ENCODE results near the gene MRPS11. TPM values are rescaled to one million over a fixed set of nuclear protein-coding genes. Genes with fewer than 3 reads are reported as not detected.
"Not testable (repeated sequence)": the region's sequence is repeated elsewhere in the genome, so short reads cannot be mapped to it uniquely, and the experiment has no call there.

The MRPS11 gene
- polyA plus RNA-seq, 1 donor = 42.7 TPM

GRCh38 chr15:88456733-88457132, 10.8 kb upstream of the MRPS11 start:
- no peak for DNase-seq

- DNase-seq = no peak
These were observed 3.5 kb upstream of the MRPS11 start for GRCh38 chr15:88463870-88464532.

- no peak for DNase-seq
These were observed 1.8 kb upstream of the MRPS11 start for GRCh38 chr15:88465633-88466224.

GRCh38 chr15:88467935-88468528, 524 bp downstream of the MRPS11 start:
- DNase-seq = no peak

GRCh38 chr15:88468721-88469120, 1.2 kb downstream of the MRPS11 start:
- DNase-seq = not testable (repeated sequence)

- DNase-seq = no peak
These were observed 1.8 kb downstream of the MRPS11 start for GRCh38 chr15:88469321-88469720.

- no peak for DNase-seq
These were observed 3.3 kb downstream of the MRPS11 start for GRCh38 chr15:88470625-88471372.

- no peak for DNase-seq
These were observed 4.7 kb downstream of the MRPS11 start for GRCh38 chr15:88472225-88472624.

- not testable (repeated sequence) for DNase-seq
These were observed 6.3 kb downstream of the MRPS11 start for GRCh38 chr15:88473661-88474293.

- DNase-seq = no peak
These were observed 9.1 kb downstream of the MRPS11 start for GRCh38 chr15:88476635-88477060.

- no peak for DNase-seq
These were observed 9.6 kb downstream of the MRPS11 start for GRCh38 chr15:88477126-88477525.

- no peak for DNase-seq
These were observed 10.4 kb downstream of the MRPS11 start for GRCh38 chr15:88477904-88478303.

GRCh38 chr15:88479169-88479568, 11.7 kb downstream of the MRPS11 start:
- no peak for DNase-seq

GRCh38 chr15:88480981-88481380, 13.5 kb downstream of the MRPS11 start:
- no peak for DNase-seq

- DNase-seq = no peak
These were observed 14.8 kb downstream of the MRPS11 start for GRCh38 chr15:88482263-88482662.

GRCh38 chr15:88484682-88485331, 17.3 kb downstream of the MRPS11 start:
- no peak for DNase-seq

- no peak for DNase-seq
These were observed 19.8 kb downstream of the MRPS11 start for GRCh38 chr15:88487178-88487795.

- DNase-seq = no peak
These were observed 20.5 kb downstream of the MRPS11 start for GRCh38 chr15:88487796-88488523.

- no peak for DNase-seq
These were observed 21.8 kb downstream of the MRPS11 start for GRCh38 chr15:88489321-88489720.

- DNase-seq = no peak
These were observed 22.5 kb downstream of the MRPS11 start for GRCh38 chr15:88490036-88490435.

- DNase-seq = no peak
These were observed 23.6 kb downstream of the MRPS11 start for GRCh38 chr15:88491158-88491557.

Measured in hindlimb muscle (tissue), 1 donor.